ENCODE data around the gene ONECUT1. TPM values are rescaled to one million over a fixed set of nuclear protein-coding genes. Genes with fewer than 3 reads are reported as not detected.

ONECUT1 gene
- total RNA-seq, 2 donors from 2014 or later = 1.8 to 5.3 TPM

DNA sequence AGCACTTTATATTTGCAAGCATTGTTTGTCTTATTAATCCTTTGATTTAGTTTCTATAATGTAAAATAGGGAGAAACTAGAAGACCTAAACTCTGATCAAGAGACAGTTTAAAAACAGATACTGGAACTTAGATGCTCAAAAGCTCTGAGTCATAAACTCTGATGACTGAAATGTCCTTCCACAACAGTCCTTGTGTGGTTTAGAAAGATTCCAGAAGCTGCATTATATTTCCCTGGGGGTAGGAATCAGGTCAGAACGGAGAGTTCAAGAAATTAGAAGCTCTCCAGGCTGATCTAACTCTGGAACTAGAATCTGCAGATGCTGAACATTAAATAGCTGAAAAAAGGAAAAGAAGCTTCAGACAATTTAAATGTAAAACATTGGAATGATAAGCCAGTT, 18.3 kb upstream of the ONECUT1 start:
- H3K4me3 Mint-ChIP-seq = no peak overlapping the region
- no peaks in the 10 kb centered on the region for H3K9me3 Mint-ChIP-seq
- no peak for DNase-seq
- Histone ChIP-seq H3K27ac (ENCODE audit: low read depth, low read length) (no peak overlapping the region), H3K36me3 (ENCODE audit: control insufficient read depth, insufficient read depth, low read length) (no peaks in the 10 kb centered on the region), H3K4me1 (ENCODE audit: control insufficient read depth, insufficient read depth, low read length) (no peaks in the 10 kb centered on the region), H3K4me3 (ENCODE audit: low read length) (no peak overlapping the region), H3K27me3 (ENCODE audit: control insufficient read depth, insufficient read depth, low read length, poor library complexity, severe bottlenecking) (peaks cover 45% of the 10 kb centered on the region), H3K9me3 (ENCODE audit: control insufficient read depth, low read length) (no peaks in the 10 kb centered on the region), H3K9ac (ENCODE audit: extremely low read depth, low read length, poor library complexity, severe bottlenecking) (no peak overlapping the region)
- 95 to 100% methylated on average over 1 of the region's 1 CpG for WGBS, 2 experiments (ENCODE audit: insufficient coverage in 1 of 2, insufficient read length in 1 of 2)
- no peaks in the 10 kb centered on the region for H3K36me3 Mint-ChIP-seq (ENCODE audit: low read depth)
- H3K27ac Mint-ChIP-seq = no peak overlapping the region
- TF ChIP-seq, protein P1, sequence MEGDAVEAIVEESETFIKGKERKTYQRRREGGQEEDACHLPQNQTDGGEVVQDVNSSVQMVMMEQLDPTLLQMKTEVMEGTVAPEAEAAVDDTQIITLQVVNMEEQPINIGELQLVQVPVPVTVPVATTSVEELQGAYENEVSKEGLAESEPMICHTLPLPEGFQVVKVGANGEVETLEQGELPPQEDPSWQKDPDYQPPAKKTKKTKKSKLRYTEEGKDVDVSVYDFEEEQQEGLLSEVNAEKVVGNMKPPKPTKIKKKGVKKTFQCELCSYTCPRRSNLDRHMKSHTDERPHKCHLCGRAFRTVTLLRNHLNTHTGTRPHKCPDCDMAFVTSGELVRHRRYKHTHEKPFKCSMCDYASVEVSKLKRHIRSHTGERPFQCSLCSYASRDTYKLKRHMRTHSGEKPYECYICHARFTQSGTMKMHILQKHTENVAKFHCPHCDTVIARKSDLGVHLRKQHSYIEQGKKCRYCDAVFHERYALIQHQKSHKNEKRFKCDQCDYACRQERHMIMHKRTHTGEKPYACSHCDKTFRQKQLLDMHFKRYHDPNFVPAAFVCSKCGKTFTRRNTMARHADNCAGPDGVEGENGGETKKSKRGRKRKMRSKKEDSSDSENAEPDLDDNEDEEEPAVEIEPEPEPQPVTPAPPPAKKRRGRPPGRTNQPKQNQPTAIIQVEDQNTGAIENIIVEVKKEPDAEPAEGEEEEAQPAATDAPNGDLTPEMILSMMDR (conservative IDR thresholded peaks at IDR 0.05) = no peak
- peaks cover 36% of the 10 kb centered on the region for H3K4me1 Mint-ChIP-seq
- H3K27me3 Mint-ChIP-seq (ENCODE audit: insufficient read depth) = peaks cover 20% of the 10 kb centered on the region

DNA sequence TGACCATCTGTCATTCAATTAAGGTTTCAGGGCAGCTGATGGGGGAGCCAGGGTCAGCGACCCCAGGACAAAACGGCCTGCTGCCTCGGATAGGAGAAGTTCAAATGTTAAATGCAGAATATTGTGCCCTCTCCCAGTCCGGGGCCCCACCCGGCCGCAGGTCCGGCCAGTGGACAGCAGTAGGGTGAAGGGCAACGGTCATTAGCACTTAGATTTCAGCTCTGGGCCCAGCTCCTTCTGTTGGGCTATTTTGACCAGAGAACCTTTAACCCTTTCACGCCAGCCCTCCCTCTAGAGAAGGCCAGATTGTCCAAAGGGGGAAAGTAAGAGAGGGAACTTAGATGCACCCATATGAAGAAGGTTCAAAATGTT, 16.1 kb upstream of the ONECUT1 start:
- no peak overlapping the region for H3K4me3 ChIP-seq (ENCODE audit: low read length)
- H3K36me3 ChIP-seq (ENCODE audit: control insufficient read depth, insufficient read depth, low read length) = no peaks in the 10 kb centered on the region
- H3K27me3 ChIP-seq (ENCODE audit: control insufficient read depth, insufficient read depth, low read length, poor library complexity, severe bottlenecking) = peaks cover 67% of the 10 kb centered on the region
- Mint-ChIP-seq H3K9me3 (no peaks in the 10 kb centered on the region), H3K36me3 (ENCODE audit: low read depth) (peaks cover 3% of the 10 kb centered on the region), H3K27ac (no peak overlapping the region), H3K4me1 (peaks cover 41% of the 10 kb centered on the region), H3K4me3 (no peak overlapping the region), H3K27me3 (ENCODE audit: insufficient read depth) (peaks cover 39% of the 10 kb centered on the region)
- no peak overlapping the region for H3K27ac ChIP-seq (ENCODE audit: low read depth, low read length)
- no peak for DNase-seq
- H3K9ac ChIP-seq (ENCODE audit: extremely low read depth, low read length, poor library complexity, severe bottlenecking) = no peak overlapping the region
- no peaks in the 10 kb centered on the region for H3K4me1 ChIP-seq (ENCODE audit: control insufficient read depth, insufficient read depth, low read length)
- WGBS, 2 experiments (ENCODE audit: insufficient coverage in 1 of 2, insufficient read length in 1 of 2) = 80 to 86% methylated on average over 8 to 9 of the region's 9 CpGs
- TF ChIP-seq, protein P1 (conservative IDR thresholded peaks at IDR 0.05) = no peak
- no peaks in the 10 kb centered on the region for H3K9me3 ChIP-seq (ENCODE audit: control insufficient read depth, low read length)

DNA sequence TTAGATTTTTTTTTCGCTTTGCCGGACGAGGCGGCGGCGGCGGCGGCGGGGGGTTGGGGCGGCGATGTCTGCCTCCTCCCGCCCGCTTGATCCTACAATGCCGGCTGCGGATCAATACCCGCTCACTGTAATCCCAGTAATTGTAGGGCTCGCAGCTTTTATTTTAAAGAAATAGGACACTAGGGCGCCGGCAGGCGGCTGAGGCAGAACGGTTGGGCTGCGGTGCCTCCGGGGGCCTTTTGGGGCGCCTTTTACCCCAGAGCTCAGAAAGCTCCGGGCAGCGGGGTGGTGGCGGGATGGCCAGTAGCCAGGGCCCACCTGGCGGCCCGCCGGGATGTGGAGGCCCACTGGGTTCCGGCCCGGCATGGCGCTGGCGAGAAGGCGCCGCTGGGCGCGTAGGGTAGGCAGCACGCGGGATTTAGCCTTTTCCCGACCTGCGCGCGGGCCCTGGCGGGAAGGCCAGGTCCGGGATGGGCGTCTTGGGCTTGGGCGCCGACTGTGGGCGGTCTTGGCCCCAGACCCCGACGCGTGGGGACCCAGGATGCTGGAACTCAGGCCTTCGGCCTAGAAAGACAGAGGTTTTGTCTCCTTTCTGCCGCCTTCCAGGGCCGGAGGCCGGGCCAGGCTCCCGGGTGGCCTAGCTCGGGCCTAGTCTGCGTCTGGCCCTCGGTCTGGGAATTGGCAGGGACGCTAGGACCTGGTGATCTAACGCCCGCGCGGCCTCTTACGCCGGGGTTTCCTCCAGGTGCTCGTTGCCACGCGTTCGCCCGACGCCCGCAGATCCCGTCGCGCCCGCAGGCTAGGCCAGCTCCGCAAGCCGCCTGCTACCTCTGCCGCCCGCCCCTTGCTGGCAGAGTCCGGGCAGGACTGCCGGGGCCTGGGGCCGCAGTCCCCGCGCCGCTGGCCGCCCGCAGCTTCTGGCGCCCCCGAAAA, 15.5 kb upstream of the ONECUT1 start:
- Mint-ChIP-seq H3K27me3 (ENCODE audit: insufficient read depth) (peaks cover 44% of the 10 kb centered on the region), H3K4me1 (peaks cover 35% of the 10 kb centered on the region)
- peak; percentile 84 for DNase-seq

More for the DNA sequence above, 15.5 kb upstream of the ONECUT1 start:
- no peaks in the 10 kb centered on the region for H3K9me3 ChIP-seq (ENCODE audit: control insufficient read depth, low read length)
- TF ChIP-seq, protein P1 (conservative IDR thresholded peaks at IDR 0.05) = peak; percentile 62
- no peak overlapping the region for H3K27ac ChIP-seq (ENCODE audit: low read depth, low read length)
- H3K27me3 ChIP-seq (ENCODE audit: control insufficient read depth, insufficient read depth, low read length, poor library complexity, severe bottlenecking) = peaks cover 74% of the 10 kb centered on the region
- H3K27ac Mint-ChIP-seq = no peak overlapping the region
- H3K4me3 ChIP-seq (ENCODE audit: low read length) = no peak overlapping the region
- no peaks in the 10 kb centered on the region for H3K9me3 Mint-ChIP-seq
- H3K4me1 ChIP-seq (ENCODE audit: control insufficient read depth, insufficient read depth, low read length) = no peaks in the 10 kb centered on the region
- H3K9ac ChIP-seq (ENCODE audit: extremely low read depth, low read length, poor library complexity, severe bottlenecking) = no peak overlapping the region
- 40 to 55% methylated on average over 74 to 93 of the region's 93 CpGs for WGBS, 2 experiments (ENCODE audit: insufficient coverage in 1 of 2, insufficient read length in 1 of 2)
- H3K36me3 ChIP-seq (ENCODE audit: control insufficient read depth, insufficient read depth, low read length) = no peaks in the 10 kb centered on the region
- H3K36me3 Mint-ChIP-seq (ENCODE audit: low read depth) = peaks cover 7% of the 10 kb centered on the region
- H3K4me3 Mint-ChIP-seq = peak overlapping the region; percentile 65
